HCT116 (cell line): ENCODE data around the gene RNF25.

ENCODE experiments used
- EGR1 ChIP-seq: IDR thresholded peaks from 2 replicates; pipeline ENCODE4 v1.6.1; 2012; ENCODE audit warnings: low read depth
- ELF1 ChIP-seq: IDR thresholded peaks from 2 replicates; pipeline ENCODE4 v1.6.1; 2012; ENCODE audit warnings: low read depth, borderline replicate concordance
- JUND ChIP-seq: IDR thresholded peaks from 2 replicates; pipeline ENCODE4 v1.6.1; 2012
- POLR2A ChIP-seq: IDR thresholded peaks from 2 replicates; pipeline ENCODE4 v1.7.0; 2011; ENCODE audit warnings: borderline replicate concordance; ENCODE audit not compliant: insufficient read depth, insufficient read length; ENCODE audit errors: extremely low read depth
- POLR2AphosphoS5 ChIP-seq: IDR thresholded peaks from 2 replicates; pipeline ENCODE4 v1.6.1; 2011; ENCODE audit warnings: mild to moderate bottlenecking, low read depth, low read length, moderate library complexity
- RAD21 ChIP-seq: IDR thresholded peaks from 2 replicates; pipeline ENCODE4 v1.6.1; 2012; ENCODE audit warnings: low read depth, mild to moderate bottlenecking
- SP1 ChIP-seq: IDR thresholded peaks from 2 replicates; pipeline ENCODE4 v1.6.1; 2012; ENCODE audit warnings: low read depth
- TCF7L2 ChIP-seq: IDR thresholded peaks from 2 replicates; pipeline ENCODE4 v1.7.0; 2011; ENCODE audit warnings: borderline replicate concordance, inconsistent platforms; ENCODE audit not compliant: insufficient read depth, insufficient read length; ENCODE audit errors: extremely low read depth
- YY1 ChIP-seq: IDR thresholded peaks from 2 replicates; pipeline ENCODE4 v1.6.1; 2011; ENCODE audit warnings: low read length, low read depth, moderate library complexity, mild to moderate bottlenecking; ENCODE audit not compliant: insufficient replicate concordance; ENCODE audit errors: extremely low read depth
- ZNF274 ChIP-seq: fragments of 200-500 bp; sonication (Bioruptor generic); IDR thresholded peaks from 2 replicates; pipeline ENCODE4 v1.6.1; 2014; ENCODE audit warnings: mild to moderate bottlenecking, low read depth, low read length, inconsistent platforms
- TF ChIP-seq, protein P1 (sequence below), 3 experiments: fragments of 200-600 bp in 1 of 3; sonication (generic) in 1 of 3; IDR thresholded peaks in 2 of 3; conservative IDR thresholded peaks in 1 of 3; 2 replicates each; pipeline ENCODE4 v1.5.1; 2012 to 2017; ENCODE audit warnings: low read depth in 2 of 3, low read length in 2 of 3, antibody characterized with exemption in 1 of 3, borderline replicate concordance in 1 of 3, control low read depth in 1 of 3, mild to moderate bottlenecking in 1 of 3, mixed read lengths in 1 of 3, mixed run types in 1 of 3, moderate library complexity in 1 of 3; ENCODE audit not compliant: insufficient read depth in 1 of 3
- TF ChIP-seq, protein P2 (sequence below): IDR thresholded peaks from 2 replicates; pipeline ENCODE4 v1.6.1; 2012
- TF ChIP-seq, protein P3 (sequence below): IDR thresholded peaks from 2 replicates; pipeline ENCODE4 v1.6.1; 2011; ENCODE audit warnings: mild to moderate bottlenecking, low read length, moderate library complexity; ENCODE audit not compliant: insufficient replicate concordance; ENCODE audit errors: extremely low read depth
- TF ChIP-seq, protein P4 (sequence below): IDR thresholded peaks from 2 replicates; pipeline ENCODE4 v1.6.1; 2012

DNA sequence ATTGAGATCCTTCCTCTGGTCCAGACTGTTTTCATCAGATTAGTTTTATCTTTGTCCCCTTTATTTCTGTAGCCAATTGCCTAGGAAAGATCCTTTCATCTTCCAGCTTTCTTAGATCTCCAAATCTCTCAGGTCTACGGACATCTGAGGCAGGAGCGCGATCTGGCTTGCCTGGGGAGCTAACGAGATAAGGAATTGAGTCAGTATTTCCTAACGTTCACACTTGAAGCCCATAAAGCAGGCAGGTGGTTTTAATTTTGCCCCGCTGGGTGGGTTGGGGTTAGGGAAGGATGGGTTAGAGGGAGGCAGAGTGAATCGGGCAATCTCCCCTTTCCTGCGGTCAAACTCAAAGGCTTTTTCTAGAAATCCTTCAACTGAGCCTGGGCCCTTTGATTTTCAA is 38.1 kb upstream of the RNF25 start:
- no peak for TF ChIP-seq POLR2A
- TF ChIP-seq, protein P1, sequence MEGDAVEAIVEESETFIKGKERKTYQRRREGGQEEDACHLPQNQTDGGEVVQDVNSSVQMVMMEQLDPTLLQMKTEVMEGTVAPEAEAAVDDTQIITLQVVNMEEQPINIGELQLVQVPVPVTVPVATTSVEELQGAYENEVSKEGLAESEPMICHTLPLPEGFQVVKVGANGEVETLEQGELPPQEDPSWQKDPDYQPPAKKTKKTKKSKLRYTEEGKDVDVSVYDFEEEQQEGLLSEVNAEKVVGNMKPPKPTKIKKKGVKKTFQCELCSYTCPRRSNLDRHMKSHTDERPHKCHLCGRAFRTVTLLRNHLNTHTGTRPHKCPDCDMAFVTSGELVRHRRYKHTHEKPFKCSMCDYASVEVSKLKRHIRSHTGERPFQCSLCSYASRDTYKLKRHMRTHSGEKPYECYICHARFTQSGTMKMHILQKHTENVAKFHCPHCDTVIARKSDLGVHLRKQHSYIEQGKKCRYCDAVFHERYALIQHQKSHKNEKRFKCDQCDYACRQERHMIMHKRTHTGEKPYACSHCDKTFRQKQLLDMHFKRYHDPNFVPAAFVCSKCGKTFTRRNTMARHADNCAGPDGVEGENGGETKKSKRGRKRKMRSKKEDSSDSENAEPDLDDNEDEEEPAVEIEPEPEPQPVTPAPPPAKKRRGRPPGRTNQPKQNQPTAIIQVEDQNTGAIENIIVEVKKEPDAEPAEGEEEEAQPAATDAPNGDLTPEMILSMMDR (IDR thresholded peaks at IDR 0.05 in 2 of 3, conservative IDR thresholded peaks at IDR 0.05 in 1 of 3; ENCODE audit: borderline replicate concordance in 1 of 3, insufficient read depth in 1 of 3, low read depth in 2 of 3, low read length in 2 of 3): no peak
- TF ChIP-seq EGR1: no peak
- TF ChIP-seq, protein P2, sequence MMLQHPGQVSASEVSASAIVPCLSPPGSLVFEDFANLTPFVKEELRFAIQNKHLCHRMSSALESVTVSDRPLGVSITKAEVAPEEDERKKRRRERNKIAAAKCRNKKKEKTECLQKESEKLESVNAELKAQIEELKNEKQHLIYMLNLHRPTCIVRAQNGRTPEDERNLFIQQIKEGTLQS: no peak
- TF ChIP-seq ZNF274: no peak
- no peak for TF ChIP-seq POLR2AphosphoS5
- no peak for TF ChIP-seq YY1
- TF ChIP-seq, protein P3, sequence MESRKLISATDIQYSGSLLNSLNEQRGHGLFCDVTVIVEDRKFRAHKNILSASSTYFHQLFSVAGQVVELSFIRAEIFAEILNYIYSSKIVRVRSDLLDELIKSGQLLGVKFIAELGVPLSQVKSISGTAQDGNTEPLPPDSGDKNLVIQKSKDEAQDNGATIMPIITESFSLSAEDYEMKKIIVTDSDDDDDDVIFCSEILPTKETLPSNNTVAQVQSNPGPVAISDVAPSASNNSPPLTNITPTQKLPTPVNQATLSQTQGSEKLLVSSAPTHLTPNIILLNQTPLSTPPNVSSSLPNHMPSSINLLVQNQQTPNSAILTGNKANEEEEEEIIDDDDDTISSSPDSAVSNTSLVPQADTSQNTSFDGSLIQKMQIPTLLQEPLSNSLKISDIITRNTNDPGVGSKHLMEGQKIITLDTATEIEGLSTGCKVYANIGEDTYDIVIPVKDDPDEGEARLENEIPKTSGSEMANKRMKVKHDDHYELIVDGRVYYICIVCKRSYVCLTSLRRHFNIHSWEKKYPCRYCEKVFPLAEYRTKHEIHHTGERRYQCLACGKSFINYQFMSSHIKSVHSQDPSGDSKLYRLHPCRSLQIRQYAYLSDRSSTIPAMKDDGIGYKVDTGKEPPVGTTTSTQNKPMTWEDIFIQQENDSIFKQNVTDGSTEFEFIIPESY: no peak
- TF ChIP-seq ELF1: no peak
- TF ChIP-seq JUND: no peak
- no peak for TF ChIP-seq SP1
- TF ChIP-seq TCF7L2: no peak
- TF ChIP-seq RAD21: no peak
- TF ChIP-seq, protein P4, sequence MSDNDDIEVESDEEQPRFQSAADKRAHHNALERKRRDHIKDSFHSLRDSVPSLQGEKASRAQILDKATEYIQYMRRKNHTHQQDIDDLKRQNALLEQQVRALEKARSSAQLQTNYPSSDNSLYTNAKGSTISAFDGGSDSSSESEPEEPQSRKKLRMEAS: no peak
